Ovary (tissue), 3 donors: ENCODE results near the gene LIMK2.

Experiments used
- POLR2A ChIP-seq: fragments of 450-650 bp; IDR thresholded peaks from one replicate; pipeline ENCODE4 v1.6.1; 2017; ENCODE audit warnings: antibody characterized with exemption, mild to moderate bottlenecking, moderate library complexity
- TF ChIP-seq, protein P1 (sequence below), 3 donors: fragments of 450-650 bp in 2 of 3; fragments of 200-600 bp in 1 of 3; IDR thresholded peaks; one replicate each; pipeline versions ENCODE4 v1.5.1 to v1.8.0; 2016 to 2022; ENCODE audit warnings: antibody characterized with exemption in 3 of 3, mild to moderate bottlenecking in 1 of 3
- donor health status: DM: no; HTN: no; CAD: no.

DNA sequence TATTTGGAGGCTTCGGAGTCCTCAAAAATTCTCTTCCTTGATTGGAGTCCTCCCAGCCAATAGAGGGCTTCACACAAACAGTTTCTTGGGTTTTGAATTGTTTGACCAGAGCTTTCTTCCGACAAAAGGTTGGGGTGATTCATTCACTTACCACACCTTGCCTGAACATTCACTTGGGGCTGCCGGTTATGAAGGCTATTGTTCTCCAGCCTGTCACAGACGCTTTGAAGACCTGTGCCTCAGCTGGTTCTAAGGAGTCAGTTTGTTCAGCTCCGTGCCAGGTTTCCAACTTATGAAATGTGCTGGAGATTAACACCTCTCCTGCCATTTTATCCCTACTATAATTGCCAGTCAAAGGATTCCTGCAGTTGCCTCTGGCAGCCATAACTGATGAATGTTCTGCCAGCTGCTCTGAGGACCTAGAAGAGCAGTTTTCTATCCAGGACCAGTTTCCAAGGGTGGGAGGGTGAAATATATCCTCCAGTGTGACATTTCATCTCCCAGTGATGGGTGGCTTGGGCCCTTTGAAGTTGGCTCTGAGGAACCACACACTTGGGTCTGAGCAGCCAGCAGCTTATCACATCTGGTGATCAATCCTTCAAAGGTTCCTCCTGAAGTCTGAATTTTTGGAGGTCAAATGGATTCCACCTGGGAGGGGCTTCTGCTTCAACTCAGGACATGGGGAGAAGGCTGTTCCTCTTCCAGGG is 31.4 kb downstream of the LIMK2 start:
- no peak for TF ChIP-seq POLR2A
- TF ChIP-seq, protein P1, sequence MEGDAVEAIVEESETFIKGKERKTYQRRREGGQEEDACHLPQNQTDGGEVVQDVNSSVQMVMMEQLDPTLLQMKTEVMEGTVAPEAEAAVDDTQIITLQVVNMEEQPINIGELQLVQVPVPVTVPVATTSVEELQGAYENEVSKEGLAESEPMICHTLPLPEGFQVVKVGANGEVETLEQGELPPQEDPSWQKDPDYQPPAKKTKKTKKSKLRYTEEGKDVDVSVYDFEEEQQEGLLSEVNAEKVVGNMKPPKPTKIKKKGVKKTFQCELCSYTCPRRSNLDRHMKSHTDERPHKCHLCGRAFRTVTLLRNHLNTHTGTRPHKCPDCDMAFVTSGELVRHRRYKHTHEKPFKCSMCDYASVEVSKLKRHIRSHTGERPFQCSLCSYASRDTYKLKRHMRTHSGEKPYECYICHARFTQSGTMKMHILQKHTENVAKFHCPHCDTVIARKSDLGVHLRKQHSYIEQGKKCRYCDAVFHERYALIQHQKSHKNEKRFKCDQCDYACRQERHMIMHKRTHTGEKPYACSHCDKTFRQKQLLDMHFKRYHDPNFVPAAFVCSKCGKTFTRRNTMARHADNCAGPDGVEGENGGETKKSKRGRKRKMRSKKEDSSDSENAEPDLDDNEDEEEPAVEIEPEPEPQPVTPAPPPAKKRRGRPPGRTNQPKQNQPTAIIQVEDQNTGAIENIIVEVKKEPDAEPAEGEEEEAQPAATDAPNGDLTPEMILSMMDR (IDR thresholded peaks at IDR 0.05), result no peak
